MCF 10A (cell line): Measurements from ENCODE around the gene REM1. TPM values are rescaled to one million over a fixed set of nuclear protein-coding genes. Genes with fewer than 3 reads are reported as not detected.
"Not testable (repeated sequence)": the region's sequence is repeated elsewhere in the genome, so short reads cannot be mapped to it uniquely, and the experiment has no call there.

ENCODE experiments used
- BruUV-seq: library from RNA; stranded (reverse); fragments of 400-500 nt; replicated peaks from 2 replicates; lab custom pipeline; 2021; lab: Mats Ljungman, UMichigan
- CTCF ChIA-PET: fragments of 300-600 bp; sonication (Branson Sonifier 250); formaldehyde crosslinking; extraction: SDS; loops from one replicate; lab custom pipeline; 2021; ENCODE audit warnings: antibody characterized with exemption, inconsistent platforms; lab: Yijun Ruan, JAX
- POLR2A ChIA-PET: fragments of 300-600, 350-650 bp; sonication (Branson Sonifier 250); formaldehyde crosslinking; extraction: SDS; loops from one replicate; lab custom pipeline; 2020; ENCODE audit warnings: antibody characterized with exemption, inconsistent platforms; lab: Yijun Ruan, JAX
- DNase-seq: peaks from one replicate; pipeline ENCODE4 v3.0.0-alpha.2; 2018; ENCODE audit not compliant: unreplicated experiment
- H3K27ac Mint-ChIP-seq: one replicate; pipeline ENCODE4 v1.8.0; 2022; ENCODE audit warnings: mild to moderate bottlenecking, low read depth, mixed read lengths; ENCODE audit not compliant: unreplicated experiment
- H3K27me3 Mint-ChIP-seq: one replicate; pipeline ENCODE4 v1.8.0; 2022; ENCODE audit warnings: mixed read lengths; ENCODE audit not compliant: insufficient read depth, unreplicated experiment
- H3K36me3 Mint-ChIP-seq: one replicate; pipeline ENCODE4 v1.8.0; 2022; ENCODE audit warnings: mild to moderate bottlenecking, moderate library complexity, mixed read lengths; ENCODE audit not compliant: insufficient read depth, unreplicated experiment
- H3K4me1 Mint-ChIP-seq: one replicate; pipeline ENCODE4 v1.8.0; 2022; ENCODE audit warnings: mixed read lengths; ENCODE audit not compliant: insufficient read depth, unreplicated experiment
- H3K4me3 Mint-ChIP-seq: one replicate; pipeline ENCODE4 v1.8.0; 2022; ENCODE audit warnings: mild to moderate bottlenecking, moderate library complexity, mixed read lengths; ENCODE audit not compliant: unreplicated experiment
- H3K9me3 Mint-ChIP-seq: one replicate; pipeline ENCODE4 v1.8.0; 2022; ENCODE audit warnings: mixed read lengths; ENCODE audit not compliant: unreplicated experiment
- CTCF ChIP-seq: fragments of 200-600 bp; IDR thresholded peaks from one replicate; pipeline ENCODE4 v1.8.0; 2022; ENCODE audit warnings: antibody characterized with exemption, mild to moderate bottlenecking; ENCODE audit not compliant: unreplicated experiment
- intact Hi-C: fragments of 100-400 bp; cut with micrococcal nuclease; formaldehyde crosslinking; loops from 2 replicates; pipeline ENCODE4 v1.14.1; 2022
- total RNA-seq: library from RNA; stranded (reverse); gene quantifications from 2 replicates; pipeline ENCODE4 v1.2.3, GENCODE V29; 2022

REM1 gene
- total RNA-seq, 1 experiment from 2014 or later = not detected

- CTCF ChIA-PET = interaction anchor here (0.5 to 3.0 kb wide), 10 partner anchors 10 to 1640 kb away, joined by 3 to 23 read pairs (median 4); no protein-coding TSS in a partner anchor
These were observed 25.3 kb upstream of the REM1 start for GRCh38 chr20:31449511-31450414.

GRCh38 chr20:31452575-31452974, 22.5 kb upstream of the REM1 start:
- H3K36me3 Mint-ChIP-seq = no peaks in the 10 kb centered on the region
- H3K9me3 Mint-ChIP-seq = no peaks in the 10 kb centered on the region
- no peak overlapping the region for H3K27ac Mint-ChIP-seq
- H3K4me1 Mint-ChIP-seq = no peaks in the 10 kb centered on the region
- ChIA-PET CTCF (no interaction called here), POLR2A (no interaction called here)
- BruUV-seq = no TSS peak
- peaks cover 10% of the 10 kb centered on the region for H3K27me3 Mint-ChIP-seq
- TF ChIP-seq CTCF = no peak
- no peak for DNase-seq
- intact Hi-C loops = no loop called here
- H3K4me3 Mint-ChIP-seq = no peak overlapping the region

More at GRCh38 chr20:31449511-31450414, 25.3 kb upstream of the REM1 start:
- Mint-ChIP-seq H3K27ac (no peak overlapping the region), H3K4me3 (no peak overlapping the region), H3K27me3 (peaks cover 10% of the 10 kb centered on the region), H3K9me3 (no peaks in the 10 kb centered on the region), H3K4me1 (no peaks in the 10 kb centered on the region), H3K36me3 (no peaks in the 10 kb centered on the region)
- intact Hi-C loops = no loop called here
- DNase-seq = no peak
- no TSS peak for BruUV-seq
- no peak for TF ChIP-seq CTCF
- POLR2A ChIA-PET = no interaction called here

- no peak overlapping the region for H3K4me3 Mint-ChIP-seq
- peaks cover 12% of the 10 kb centered on the region for H3K27me3 Mint-ChIP-seq
- DNase-seq = no peak
- CTCF ChIA-PET = interaction anchor here (0.6 to 3.5 kb wide), 6 partner anchors 9 to 140 kb away, joined by 3 to 20 read pairs (median 4); a partner anchor contains a TSS
- intact Hi-C loops = no loop called here
- H3K36me3 Mint-ChIP-seq = no peaks in the 10 kb centered on the region
- no peaks in the 10 kb centered on the region for H3K9me3 Mint-ChIP-seq
- BruUV-seq = no TSS peak
- H3K27ac Mint-ChIP-seq = no peak overlapping the region
- H3K4me1 Mint-ChIP-seq = no peaks in the 10 kb centered on the region
- no peak for TF ChIP-seq CTCF
- POLR2A ChIA-PET = interaction anchor here (0.6 to 0.7 kb wide), 3 partner anchors 23 to 1830 kb away, joined by 3 read pairs; no protein-coding TSS in a partner anchor
These were observed 20.7 kb upstream of the REM1 start for GRCh38 chr20:31454361-31454760.

GRCh38 chr20:31470946-31471345, 4.1 kb upstream of the REM1 start:
- BruUV-seq, H3K4me3 Mint-ChIP-seq, intact Hi-C loops, DNase-seq, H3K9me3 Mint-ChIP-seq, POLR2A ChIA-PET, CTCF ChIA-PET, H3K27ac Mint-ChIP-seq, H3K36me3 Mint-ChIP-seq, H3K4me1 Mint-ChIP-seq: not testable (repeated sequence)
- H3K27me3 Mint-ChIP-seq = peaks cover 11% of the 10 kb centered on the region
